Common myeloid progenitor, CD34-positive (primary cell): ENCODE results near the gene WWOX.

Experiments used
- CTCF ChIA-PET: fragments of 350-600 bp; sonication (Branson Sonifier 250); formaldehyde crosslinking; loops from one replicate; lab custom pipeline; 2021; ENCODE audit warnings: antibody characterized with exemption; lab: Charles Lee
- POLR2A ChIA-PET: fragments of 350-600 bp; sonication (Branson Sonifier 250); formaldehyde crosslinking; loops from one replicate; lab custom pipeline; 2021; ENCODE audit warnings: antibody characterized with exemption; lab: Charles Lee
- DNase-seq, 3 donors: peaks; one replicate each; pipeline versions ENCODE4 v3.0.0 to v3.0.0-alpha.2; 2013
- H3K27ac ChIP-seq, 2 experiments: 1 replicate in 1 of 2; 2 replicates in 1 of 2; pipeline ENCODE4 v1.7.0; 2013; ENCODE audit warnings: inconsistent platforms in 2 of 2, low read length in 2 of 2, mild to moderate bottlenecking in 2 of 2, low read depth in 1 of 2, moderate library complexity in 1 of 2; ENCODE audit not compliant: severe bottlenecking in 2 of 2, insufficient read depth in 1 of 2, poor library complexity in 1 of 2
- H3K27me3 ChIP-seq, 5 experiments: replicated peaks in 2 of 5; 1 replicate in 3 of 5; 2 replicates in 2 of 5; pipeline versions ENCODE4 v1.6.1 to v1.7.0; 2013; ENCODE audit warnings: low read length in 4 of 5, mild to moderate bottlenecking in 2 of 5, moderate library complexity in 2 of 5, inconsistent platforms in 1 of 5; ENCODE audit not compliant: insufficient read depth in 5 of 5, control insufficient read depth in 4 of 5
- H3K36me3 ChIP-seq, 4 experiments: 1 replicate in 2 of 4; 2 replicates in 2 of 4; pipeline versions ENCODE4 v1.6.1 to v1.7.0; 2013; ENCODE audit warnings: low read length in 3 of 4, control low read depth in 1 of 4, mild to moderate bottlenecking in 1 of 4; ENCODE audit not compliant: control insufficient read depth in 4 of 4, insufficient read depth in 4 of 4
- H3K4me1 ChIP-seq, 4 experiments: 1 replicate in 3 of 4; 2 replicates in 1 of 4; pipeline versions ENCODE4 v1.6.1 to v1.7.1; 2013; ENCODE audit warnings: low read length in 3 of 4, mild to moderate bottlenecking in 3 of 4, control low read depth in 1 of 4, inconsistent platforms in 1 of 4, moderate library complexity in 1 of 4; ENCODE audit not compliant: control insufficient read depth in 4 of 4, insufficient read depth in 4 of 4; ENCODE audit errors: control extremely low read depth in 1 of 4
- H3K4me3 ChIP-seq, 7 experiments: 1 replicate in 4 of 7; 2 replicates in 3 of 7; pipeline versions ENCODE4 v1.5.1 to v1.7.0; 2013; ENCODE audit warnings: mild to moderate bottlenecking in 7 of 7, low read length in 6 of 7, moderate library complexity in 6 of 7, inconsistent platforms in 2 of 7, low read depth in 2 of 7, control low read depth in 1 of 7; ENCODE audit not compliant: insufficient read depth in 4 of 7, control insufficient read depth in 1 of 7; ENCODE audit errors: extremely low read depth in 1 of 7
- H3K9me3 ChIP-seq, 5 experiments: 1 replicate in 4 of 5; 2 replicates in 1 of 5; pipeline versions ENCODE4 v1.6.1 to v1.7.1; 2013; ENCODE audit warnings: low read length in 4 of 5, mild to moderate bottlenecking in 2 of 5, inconsistent platforms in 1 of 5, low read depth in 1 of 5, moderate library complexity in 1 of 5; ENCODE audit not compliant: control insufficient read depth in 4 of 5, insufficient read depth in 2 of 5; ENCODE audit errors: control extremely low read depth in 1 of 5
- WGBS: methylation state at CpG from one replicate; pipeline ENCODE4 v1.1.5; 2013; ENCODE audit not compliant: insufficient coverage; 5-methylcytosine and 5-hydroxymethylcytosine counted together

The WWOX gene

DNA sequence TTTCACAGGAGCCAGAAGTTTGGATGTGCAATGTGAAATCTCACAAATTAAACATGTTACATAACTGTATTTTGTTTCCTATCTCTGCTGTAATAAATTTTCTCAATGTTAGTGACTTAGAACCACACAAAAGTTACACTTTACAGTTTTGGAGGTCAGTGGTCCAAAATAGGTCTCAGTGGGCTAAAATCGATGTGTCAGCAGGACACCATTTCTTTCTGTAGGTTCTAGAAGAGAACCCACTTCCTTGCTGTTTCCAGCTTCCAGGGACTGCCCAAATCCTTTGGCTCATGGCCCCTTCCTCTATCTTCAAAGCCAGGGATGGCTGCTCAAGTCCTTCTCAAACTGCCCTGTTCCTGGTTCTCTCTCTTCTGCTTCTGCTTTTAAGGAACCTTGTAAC lies 252.7 kb downstream of the WWOX start:
- ChIA-PET POLR2A (no interaction called here), CTCF (no interaction called here)
- DNase-seq = no peak
- Histone ChIP-seq H3K27me3 (no peaks in the 10 kb centered on the region), H3K4me1 (no peaks in the 10 kb centered on the region), H3K27ac (no peak overlapping the region), H3K36me3 (no peaks in the 10 kb centered on the region), H3K4me3 (no peak overlapping the region), H3K9me3 (no peaks in the 10 kb centered on the region)
- 100% methylated on average over 1 of the region's 1 CpG for WGBS

DNA sequence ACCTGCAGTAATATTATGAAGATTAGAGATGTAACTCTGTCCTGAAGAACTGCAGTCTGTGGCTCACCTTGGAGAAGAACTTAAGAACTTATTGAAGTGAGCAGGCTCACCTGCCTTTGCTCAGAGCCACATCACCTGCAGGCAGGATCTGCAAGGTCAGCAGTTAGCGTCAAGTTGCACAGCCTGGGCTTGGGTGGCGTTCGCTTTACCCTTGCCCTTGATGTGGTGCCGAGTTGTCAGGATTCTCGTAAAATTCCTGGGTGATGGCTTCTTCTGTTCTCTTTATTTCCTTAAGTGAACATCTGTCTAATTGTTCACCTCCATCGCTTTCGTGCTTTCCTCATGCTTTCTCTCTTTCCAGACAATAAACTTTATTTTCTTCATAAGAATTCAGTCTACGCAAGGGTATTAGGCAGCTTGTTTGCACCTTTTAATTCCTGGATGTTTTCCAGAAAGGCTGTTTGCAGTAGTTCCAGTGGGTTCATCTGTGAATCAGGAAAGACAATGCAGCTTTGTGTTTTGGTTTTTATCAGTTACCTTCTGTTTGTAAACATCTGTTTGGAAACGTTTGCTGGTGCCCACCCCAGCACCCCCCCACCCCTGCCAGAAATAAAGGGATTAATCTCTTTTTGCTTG lies 254.3 kb downstream of the WWOX start:
- Histone ChIP-seq H3K27ac (no peak overlapping the region), H3K36me3 (no peaks in the 10 kb centered on the region), H3K4me3 (no peak overlapping the region), H3K27me3 (no peaks in the 10 kb centered on the region), H3K9me3 (no peaks in the 10 kb centered on the region), H3K4me1 (no peaks in the 10 kb centered on the region)
- 88% methylated on average over 9 of the region's 9 CpGs for WGBS
- ChIA-PET POLR2A (no interaction called here), CTCF (no interaction called here)
- no peak for DNase-seq

DNA sequence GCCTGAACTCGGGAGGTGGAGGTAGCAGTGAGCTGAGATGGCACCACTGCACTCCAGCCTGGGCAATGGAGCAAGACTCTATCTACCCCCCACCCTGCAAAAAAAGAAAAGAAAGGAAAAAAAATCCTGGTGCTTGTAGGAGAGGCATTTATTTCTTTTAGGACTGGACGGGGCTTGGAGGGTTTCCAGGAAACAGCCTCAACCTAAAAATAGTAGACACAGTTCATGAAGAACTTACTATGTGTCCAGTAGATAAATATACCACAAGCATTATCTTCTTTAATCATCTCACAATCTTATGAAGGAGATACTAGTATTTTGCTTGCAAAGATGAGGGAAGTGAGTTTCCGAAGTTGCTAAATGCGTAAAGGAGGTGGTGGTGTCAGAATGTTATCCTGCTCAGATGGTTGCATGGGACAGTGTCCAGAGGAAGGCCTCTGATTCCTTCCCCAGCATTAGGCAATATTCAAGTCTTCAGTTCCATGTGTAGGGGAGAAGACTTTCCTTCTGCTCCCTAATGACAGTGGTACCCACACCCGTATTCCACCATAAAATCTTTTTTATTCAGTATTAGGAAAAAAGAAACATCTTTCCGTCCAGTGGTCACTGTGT lies 263.2 kb downstream of the WWOX start:
- Histone ChIP-seq H3K36me3 (no peaks in the 10 kb centered on the region), H3K4me1 (no peaks in the 10 kb centered on the region), H3K27me3 (no peaks in the 10 kb centered on the region), H3K27ac (no peak overlapping the region), H3K9me3 (no peaks in the 10 kb centered on the region), H3K4me3 (no peak overlapping the region)
- no peak for DNase-seq
- ChIA-PET POLR2A (no interaction called here), CTCF (no interaction called here)
- 100% methylated on average over 1 of the region's 6 CpGs for WGBS

DNA sequence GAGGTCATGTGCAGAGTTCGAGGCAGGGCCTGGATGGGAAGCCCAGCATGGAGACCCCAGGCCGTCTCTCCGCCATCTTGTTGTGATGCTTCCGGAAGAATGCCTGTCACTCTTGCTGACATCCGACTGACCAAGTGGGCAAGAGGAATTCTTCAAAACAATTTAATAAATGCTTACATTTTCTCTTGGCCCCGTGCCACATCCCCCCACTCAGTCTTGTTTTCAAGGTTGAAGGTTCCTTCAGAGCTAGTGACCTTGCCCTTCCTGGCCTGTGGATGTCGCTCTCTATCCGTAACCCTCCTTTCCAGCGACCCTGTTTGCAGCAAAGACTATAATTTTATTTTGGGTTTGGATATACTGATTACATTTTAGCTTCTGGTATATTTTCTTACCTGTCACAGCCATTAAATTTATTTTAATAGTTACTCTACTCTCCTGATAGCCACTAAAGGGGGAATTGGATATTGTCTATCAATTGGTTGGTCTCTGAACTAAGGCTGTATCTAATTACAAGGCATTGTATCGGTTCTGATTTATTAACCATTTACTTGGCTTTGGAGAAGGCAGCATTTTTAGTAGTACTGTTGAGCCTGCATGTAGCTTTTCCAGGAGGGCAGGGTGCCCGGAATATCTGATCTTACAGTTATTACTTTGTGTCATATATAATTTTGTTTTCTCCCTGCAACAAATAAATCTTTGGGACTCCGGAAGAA lies 264.5 kb downstream of the WWOX start:
- 100% methylated on average over 6 of the region's 12 CpGs for WGBS
- H3K27me3 ChIP-seq = no peaks in the 10 kb centered on the region
- H3K9me3 ChIP-seq = no peaks in the 10 kb centered on the region
- POLR2A ChIA-PET = no interaction called here
- H3K4me3 ChIP-seq = no peak overlapping the region
- peaks cover 0 to 7% (median 1%) of the 10 kb centered on the region in 4 experiments for H3K4me1 ChIP-seq
- CTCF ChIA-PET = no interaction called here
- H3K27ac ChIP-seq = no peak overlapping the region
- no peak for DNase-seq
- H3K36me3 ChIP-seq = no peaks in the 10 kb centered on the region

DNA sequence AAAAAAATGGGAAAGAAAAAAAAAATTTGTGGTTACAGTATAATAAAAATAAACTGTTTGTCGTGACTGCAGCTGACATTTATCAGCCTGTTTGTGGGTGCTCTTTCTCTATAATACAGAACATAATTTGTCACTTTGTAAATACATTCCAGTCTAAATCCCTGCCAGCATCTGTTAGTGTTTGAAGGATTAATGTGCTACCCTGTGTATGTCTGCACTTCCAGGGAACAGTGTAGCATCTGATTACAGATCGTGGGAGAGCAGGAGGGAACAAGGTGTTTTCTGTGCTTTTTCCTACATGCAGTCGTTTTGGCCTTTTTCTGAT lies 265.1 kb downstream of the WWOX start:
- Histone ChIP-seq H3K4me3 (no peak overlapping the region), H3K4me1 (peaks cover 0 to 7% (median 1%) of the 10 kb centered on the region in 4 experiments), H3K36me3 (no peaks in the 10 kb centered on the region), H3K27ac (no peak overlapping the region), H3K27me3 (no peaks in the 10 kb centered on the region), H3K9me3 (no peaks in the 10 kb centered on the region)
- CTCF ChIA-PET = no interaction called here
- DNase-seq = no peak
- 38% methylated on average over 2 of the region's 3 CpGs for WGBS
- POLR2A ChIA-PET = no interaction called here

DNA sequence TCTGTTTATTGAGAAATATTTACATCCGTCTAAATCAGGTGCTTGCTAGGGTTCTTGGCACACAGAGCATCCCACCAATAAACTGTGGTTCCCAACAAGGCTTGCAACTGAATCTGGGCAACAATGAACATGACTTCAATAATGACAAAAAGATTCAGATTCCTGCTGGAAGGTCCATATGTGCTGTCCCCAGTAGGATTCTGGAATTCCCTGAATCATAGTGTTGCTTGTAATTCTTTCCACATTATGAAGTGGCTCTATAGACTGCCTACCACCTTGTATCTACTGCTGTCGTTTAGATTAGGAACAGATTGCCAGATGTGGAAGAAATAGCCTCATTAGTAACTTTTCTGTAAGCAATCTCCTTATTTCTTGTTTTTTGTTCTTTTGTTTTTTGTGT lies 265.9 kb downstream of the WWOX start:
- 100% methylated on average over 1 of the region's 2 CpGs for WGBS
- CTCF ChIA-PET = no interaction called here
- no peaks in the 10 kb centered on the region for H3K9me3 ChIP-seq

More for the DNA sequence above, 265.9 kb downstream of the WWOX start:
- DNase-seq = no peak
- Histone ChIP-seq H3K4me3 (no peak overlapping the region), H3K27ac (no peak overlapping the region), H3K27me3 (no peaks in the 10 kb centered on the region), H3K4me1 (peaks cover 0 to 7% (median 1%) of the 10 kb centered on the region in 4 experiments), H3K36me3 (no peaks in the 10 kb centered on the region)
- POLR2A ChIA-PET = no interaction called here
